Astrocyte (in vitro differentiated cells and primary cell): ENCODE measurements around the gene ALDH3B2. TPM values are rescaled to one million over a fixed set of nuclear protein-coding genes. Genes with fewer than 3 reads are reported as not detected.

Source experiments
- DNase-seq: peaks from one replicate; pipeline ENCODE4 v3.0.0-alpha.2; 2010; ENCODE audit warnings: low read depth
- FAIRE-seq: peaks from 2 replicates; lab custom pipeline; 2011; peaks lifted over from hg19 to GRCh38; lab: Jason Lieb, UNC
- H2AFZ ChIP-seq: 2 replicates; pipeline ENCODE4 v1.6.0; 2012; ENCODE audit warnings: low read depth, low read length, inconsistent platforms
- H3K27ac ChIP-seq: 2 replicates; pipeline ENCODE4 v1.5.1; 2011; ENCODE audit warnings: low read depth, low read length, inconsistent platforms
- H3K27me3 ChIP-seq: 2 replicates; pipeline ENCODE4 v1.6.0; 2011; ENCODE audit warnings: low read length, inconsistent platforms; ENCODE audit not compliant: insufficient read depth
- H3K36me3 ChIP-seq: 2 replicates; pipeline ENCODE4 v1.5.1; 2011; ENCODE audit warnings: low read length, inconsistent platforms; ENCODE audit not compliant: insufficient read depth
- H3K4me1 ChIP-seq: 2 replicates; pipeline ENCODE4 v1.5.1; 2011; ENCODE audit warnings: low read length, inconsistent platforms; ENCODE audit not compliant: insufficient read depth
- H3K4me2 ChIP-seq: 2 replicates; pipeline ENCODE4 v1.6.0; 2012; ENCODE audit warnings: low read length, inconsistent platforms
- H3K4me3 ChIP-seq: 2 replicates; pipeline ENCODE4 v1.5.1; 2011; ENCODE audit warnings: low read depth, mild to moderate bottlenecking, low read length, inconsistent platforms; ENCODE audit not compliant: insufficient read depth
- H3K79me2 ChIP-seq: 2 replicates; pipeline ENCODE4 v1.6.0; 2012; ENCODE audit warnings: mild to moderate bottlenecking, low read length, inconsistent platforms; ENCODE audit not compliant: insufficient read depth
- H3K9ac ChIP-seq: 2 replicates; pipeline ENCODE4 v1.6.0; 2012; ENCODE audit warnings: mild to moderate bottlenecking, low read length, inconsistent platforms
- H3K9me3 ChIP-seq: 2 replicates; pipeline ENCODE4 v1.5.1; 2012; ENCODE audit warnings: low read depth, mild to moderate bottlenecking, low read length, inconsistent platforms; ENCODE audit not compliant: insufficient read depth
- H4K20me1 ChIP-seq: 2 replicates; pipeline ENCODE4 v1.6.0; 2012; ENCODE audit warnings: low read length, inconsistent platforms; ENCODE audit not compliant: insufficient read depth
- H3K27ac Mint-ChIP-seq: one replicate; pipeline ENCODE4 v1.8.0; 2021; ENCODE audit warnings: mild to moderate bottlenecking, mixed read lengths; ENCODE audit not compliant: unreplicated experiment
- H3K27me3 Mint-ChIP-seq: one replicate; pipeline ENCODE4 v1.8.0; 2021; ENCODE audit warnings: low read depth, mixed read lengths; ENCODE audit not compliant: unreplicated experiment
- H3K36me3 Mint-ChIP-seq: one replicate; pipeline ENCODE4 v1.8.0; 2021; ENCODE audit warnings: low read depth, mixed read lengths; ENCODE audit not compliant: unreplicated experiment
- H3K4me1 Mint-ChIP-seq: one replicate; pipeline ENCODE4 v1.8.0; 2021; ENCODE audit warnings: low read depth, mixed read lengths; ENCODE audit not compliant: unreplicated experiment
- H3K4me3 Mint-ChIP-seq: one replicate; pipeline ENCODE4 v1.8.0; 2021; ENCODE audit warnings: mild to moderate bottlenecking, moderate library complexity, mixed read lengths; ENCODE audit not compliant: unreplicated experiment
- H3K9me3 Mint-ChIP-seq: one replicate; pipeline ENCODE4 v1.8.0; 2021; ENCODE audit warnings: mild to moderate bottlenecking, mixed read lengths; ENCODE audit not compliant: unreplicated experiment
- EZH2 ChIP-seq: IDR thresholded peaks from 2 replicates; pipeline ENCODE4 v1.6.1; 2012; ENCODE audit warnings: mild to moderate bottlenecking, low read length, inconsistent platforms; ENCODE audit not compliant: insufficient read depth
- total RNA-seq: library from RNA; stranded (reverse); gene quantifications from 2 replicates; pipeline ENCODE4 v1.2.1, GENCODE V29; 2021
- TF ChIP-seq, protein P1 (sequence below): IDR thresholded peaks from 2 replicates; pipeline ENCODE4 v1.5.1; 2011; ENCODE audit warnings: low read depth, mild to moderate bottlenecking, inconsistent platforms, low read length, moderate library complexity; ENCODE audit not compliant: insufficient read depth

ALDH3B2 gene
- total RNA-seq, 1 donor from 2014 or later, result not detected

DNA sequence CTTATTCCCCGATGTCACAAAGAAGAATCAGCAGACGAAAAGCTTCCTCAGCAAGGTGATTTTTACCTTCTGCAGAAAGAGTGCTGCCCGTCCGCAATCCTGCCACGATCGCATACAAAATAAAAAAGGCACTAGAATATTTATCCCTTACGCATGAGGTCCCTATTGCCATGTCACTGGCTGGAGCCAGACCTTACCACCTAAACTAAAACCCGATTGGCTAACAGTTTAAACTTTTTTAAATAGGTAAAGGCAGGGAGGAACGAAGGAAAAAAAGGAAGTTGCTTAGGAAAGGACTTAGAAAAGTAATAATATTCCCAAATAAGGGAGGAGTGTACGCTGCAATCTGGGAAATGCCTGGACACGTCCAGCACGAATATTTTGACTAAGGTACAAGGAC lies 21.2 kb upstream of the ALDH3B2 start:
- H3K27me3 ChIP-seq, result no peaks in the 10 kb centered on the region
- no peak overlapping the region for H3K4me3 Mint-ChIP-seq
- no peaks in the 10 kb centered on the region for H4K20me1 ChIP-seq
- DNase-seq (no peak), FAIRE-seq (no peak)
- H3K9me3 Mint-ChIP-seq, result peaks cover 24% of the 10 kb centered on the region
- no peak overlapping the region for H3K27ac ChIP-seq
- H3K27me3 Mint-ChIP-seq, result peaks cover 10% of the 10 kb centered on the region
- no peaks in the 10 kb centered on the region for H3K36me3 Mint-ChIP-seq
- no peak overlapping the region for H3K27ac Mint-ChIP-seq
- no peak overlapping the region for H3K4me2 ChIP-seq
- no peaks in the 10 kb centered on the region for H3K4me1 Mint-ChIP-seq
- TF ChIP-seq, protein P1, sequence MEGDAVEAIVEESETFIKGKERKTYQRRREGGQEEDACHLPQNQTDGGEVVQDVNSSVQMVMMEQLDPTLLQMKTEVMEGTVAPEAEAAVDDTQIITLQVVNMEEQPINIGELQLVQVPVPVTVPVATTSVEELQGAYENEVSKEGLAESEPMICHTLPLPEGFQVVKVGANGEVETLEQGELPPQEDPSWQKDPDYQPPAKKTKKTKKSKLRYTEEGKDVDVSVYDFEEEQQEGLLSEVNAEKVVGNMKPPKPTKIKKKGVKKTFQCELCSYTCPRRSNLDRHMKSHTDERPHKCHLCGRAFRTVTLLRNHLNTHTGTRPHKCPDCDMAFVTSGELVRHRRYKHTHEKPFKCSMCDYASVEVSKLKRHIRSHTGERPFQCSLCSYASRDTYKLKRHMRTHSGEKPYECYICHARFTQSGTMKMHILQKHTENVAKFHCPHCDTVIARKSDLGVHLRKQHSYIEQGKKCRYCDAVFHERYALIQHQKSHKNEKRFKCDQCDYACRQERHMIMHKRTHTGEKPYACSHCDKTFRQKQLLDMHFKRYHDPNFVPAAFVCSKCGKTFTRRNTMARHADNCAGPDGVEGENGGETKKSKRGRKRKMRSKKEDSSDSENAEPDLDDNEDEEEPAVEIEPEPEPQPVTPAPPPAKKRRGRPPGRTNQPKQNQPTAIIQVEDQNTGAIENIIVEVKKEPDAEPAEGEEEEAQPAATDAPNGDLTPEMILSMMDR, result no peak
- TF ChIP-seq EZH2, result no peak
- no peak overlapping the region for H2AFZ ChIP-seq
- no peaks in the 10 kb centered on the region for H3K9me3 ChIP-seq
- no peaks in the 10 kb centered on the region for H3K36me3 ChIP-seq
- peaks cover 3% of the 10 kb centered on the region for H3K4me1 ChIP-seq
- no peak overlapping the region for H3K9ac ChIP-seq
- no peak overlapping the region for H3K4me3 ChIP-seq
- no peaks in the 10 kb centered on the region for H3K79me2 ChIP-seq

DNA sequence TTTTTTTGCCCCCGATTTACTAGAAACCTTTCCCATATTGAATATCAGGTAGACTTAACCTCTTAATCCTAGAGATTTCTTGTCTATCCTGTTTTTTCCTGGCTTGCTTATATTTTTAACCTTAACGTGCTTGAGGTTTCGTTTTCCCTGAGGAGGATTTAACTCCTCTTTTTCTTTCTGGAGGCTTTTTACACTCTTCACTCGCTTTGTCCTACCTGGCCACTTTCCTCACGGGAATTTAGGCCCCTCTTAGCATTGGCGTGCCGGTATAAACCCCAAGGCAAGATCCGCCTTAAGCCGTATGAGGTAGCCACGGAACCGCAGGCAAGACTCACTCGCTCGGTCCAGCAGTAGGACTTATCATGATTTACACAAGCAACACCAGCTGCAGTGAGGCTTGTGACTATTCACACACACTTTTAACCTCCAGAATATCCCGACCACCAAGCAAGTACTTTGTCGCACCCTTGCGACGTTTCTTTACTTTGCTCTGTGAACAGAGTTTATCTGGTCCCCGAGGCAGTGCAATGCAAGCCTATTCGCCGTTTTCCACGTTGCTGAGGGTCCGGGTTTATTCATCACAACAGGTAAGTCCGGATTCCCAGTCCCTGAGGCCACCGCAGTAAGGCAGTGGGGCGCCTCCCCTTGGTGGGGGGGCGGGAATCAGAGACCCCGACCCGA lies 20.6 kb upstream of the ALDH3B2 start:
- TF ChIP-seq, protein P1, result no peak
- no peak for TF ChIP-seq EZH2
- Histone ChIP-seq H4K20me1 (no peaks in the 10 kb centered on the region), H3K9me3 (no peaks in the 10 kb centered on the region), H3K9ac (no peak overlapping the region), H3K36me3 (no peaks in the 10 kb centered on the region), H3K79me2 (no peaks in the 10 kb centered on the region), H3K27me3 (no peaks in the 10 kb centered on the region), H3K4me2 (no peak overlapping the region), H2AFZ (no peak overlapping the region), H3K4me1 (peaks cover 3% of the 10 kb centered on the region), H3K27ac (no peak overlapping the region), H3K4me3 (no peak overlapping the region)
- H3K36me3 Mint-ChIP-seq, result no peaks in the 10 kb centered on the region
- H3K4me3 Mint-ChIP-seq, result no peak overlapping the region
- H3K27ac Mint-ChIP-seq, result no peak overlapping the region
- FAIRE-seq (no peak), DNase-seq (no peak)
- H3K9me3 Mint-ChIP-seq, result peaks cover 24% of the 10 kb centered on the region
- no peaks in the 10 kb centered on the region for H3K4me1 Mint-ChIP-seq
- peaks cover 12% of the 10 kb centered on the region for H3K27me3 Mint-ChIP-seq

DNA sequence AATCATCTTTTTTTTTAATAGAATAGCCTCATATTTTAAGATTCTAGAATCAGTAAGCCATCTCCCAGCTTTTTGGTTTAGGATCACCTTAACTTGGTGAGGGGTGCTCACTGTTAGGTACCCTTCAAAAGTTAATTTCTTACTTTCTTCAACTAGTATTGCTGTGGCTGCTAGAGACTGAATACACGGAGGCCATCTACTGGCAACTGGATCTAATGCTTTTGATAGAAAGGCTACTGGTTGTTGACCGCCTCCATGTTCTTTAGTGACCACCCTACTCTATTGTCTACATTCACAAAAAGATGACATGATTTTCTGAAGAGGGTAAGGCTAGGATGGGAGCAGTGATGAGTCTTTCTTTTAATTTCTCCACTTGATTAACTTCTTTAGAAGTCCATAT lies 16.7 kb upstream of the ALDH3B2 start:
- Histone ChIP-seq H3K27ac (no peak overlapping the region), H3K4me2 (no peak overlapping the region), H3K27me3 (no peaks in the 10 kb centered on the region), H3K9me3 (no peaks in the 10 kb centered on the region), H3K79me2 (no peaks in the 10 kb centered on the region), H3K4me3 (no peak overlapping the region), H2AFZ (no peak overlapping the region), H3K9ac (no peak overlapping the region), H3K36me3 (no peaks in the 10 kb centered on the region), H3K4me1 (no peaks in the 10 kb centered on the region), H4K20me1 (no peaks in the 10 kb centered on the region)
- FAIRE-seq (no peak), DNase-seq (no peak)
- Mint-ChIP-seq H3K27me3 (peaks cover 13% of the 10 kb centered on the region), H3K4me1 (no peaks in the 10 kb centered on the region), H3K27ac (no peak overlapping the region), H3K4me3 (no peak overlapping the region), H3K36me3 (no peaks in the 10 kb centered on the region), H3K9me3 (peaks cover 9% of the 10 kb centered on the region)
- TF ChIP-seq, protein P1, result no peak
- no peak for TF ChIP-seq EZH2
